ENCODE measurements around the gene CEPT1.

- TF ChIP-seq, protein P1, sequence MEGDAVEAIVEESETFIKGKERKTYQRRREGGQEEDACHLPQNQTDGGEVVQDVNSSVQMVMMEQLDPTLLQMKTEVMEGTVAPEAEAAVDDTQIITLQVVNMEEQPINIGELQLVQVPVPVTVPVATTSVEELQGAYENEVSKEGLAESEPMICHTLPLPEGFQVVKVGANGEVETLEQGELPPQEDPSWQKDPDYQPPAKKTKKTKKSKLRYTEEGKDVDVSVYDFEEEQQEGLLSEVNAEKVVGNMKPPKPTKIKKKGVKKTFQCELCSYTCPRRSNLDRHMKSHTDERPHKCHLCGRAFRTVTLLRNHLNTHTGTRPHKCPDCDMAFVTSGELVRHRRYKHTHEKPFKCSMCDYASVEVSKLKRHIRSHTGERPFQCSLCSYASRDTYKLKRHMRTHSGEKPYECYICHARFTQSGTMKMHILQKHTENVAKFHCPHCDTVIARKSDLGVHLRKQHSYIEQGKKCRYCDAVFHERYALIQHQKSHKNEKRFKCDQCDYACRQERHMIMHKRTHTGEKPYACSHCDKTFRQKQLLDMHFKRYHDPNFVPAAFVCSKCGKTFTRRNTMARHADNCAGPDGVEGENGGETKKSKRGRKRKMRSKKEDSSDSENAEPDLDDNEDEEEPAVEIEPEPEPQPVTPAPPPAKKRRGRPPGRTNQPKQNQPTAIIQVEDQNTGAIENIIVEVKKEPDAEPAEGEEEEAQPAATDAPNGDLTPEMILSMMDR (IDR thresholded peaks at IDR 0.05): no peak
- TF ChIP-seq POLR2A (IDR thresholded peaks at IDR 0.05): no peak
Measured at GRCh38 chr1:111218701-111219556, 78.9 kb downstream of the CEPT1 start.

All from testis (tissue), 2 donors.